Liver (tissue), 9 donors: ENCODE measurements around the gene TBL1X. TPM values are rescaled to one million over a fixed set of nuclear protein-coding genes. Genes with fewer than 3 reads are reported as not detected.
A peak's percentile ranks its signal among the peaks of the same experiment; 100 is the strongest.

ENCODE experiments used
- DNase-seq: peaks from one replicate; pipeline ENCODE4 v3.0.0-alpha.2; 2017; ENCODE audit warnings: low spot score
- H3K27ac ChIP-seq, 2 donors: one replicate each; pipeline ENCODE4 v1.7.0; 2013; ENCODE audit warnings: inconsistent platforms in 2 of 2, low read length in 2 of 2, control low read depth in 1 of 2, low read depth in 1 of 2, mild to moderate bottlenecking in 1 of 2
- H3K27me3 ChIP-seq, 4 donors: one replicate each; pipeline versions ENCODE4 v1.6.1 to v1.7.0; 2013; ENCODE audit warnings: low read length in 3 of 4, inconsistent platforms in 1 of 4, mild to moderate bottlenecking in 1 of 4, moderate library complexity in 1 of 4; ENCODE audit not compliant: control insufficient read depth in 4 of 4, insufficient read depth in 4 of 4
- H3K36me3 ChIP-seq, 4 donors: one replicate each; pipeline versions ENCODE4 v1.6.1 to v1.7.0; 2013; ENCODE audit warnings: low read length in 3 of 4, mild to moderate bottlenecking in 3 of 4, low read depth in 1 of 4, moderate library complexity in 1 of 4; ENCODE audit not compliant: control insufficient read depth in 4 of 4, insufficient read depth in 3 of 4
- H3K4me1 ChIP-seq, 4 donors: one replicate each; pipeline versions ENCODE4 v1.6.1 to v1.7.0; 2013; ENCODE audit warnings: low read length in 3 of 4, mild to moderate bottlenecking in 3 of 4, moderate library complexity in 1 of 4; ENCODE audit not compliant: control insufficient read depth in 4 of 4, insufficient read depth in 4 of 4
- H3K4me3 ChIP-seq, 3 donors: one replicate each; pipeline versions ENCODE4 v1.6.1 to v1.7.0; 2013; ENCODE audit warnings: low read length in 3 of 3, control low read depth in 1 of 3, low read depth in 1 of 3, mild to moderate bottlenecking in 1 of 3
- H3K9ac ChIP-seq, 2 donors: one replicate each; pipeline ENCODE4 v1.7.0; 2013; ENCODE audit warnings: low read length in 2 of 2, mild to moderate bottlenecking in 2 of 2, moderate library complexity in 2 of 2, control low read depth in 1 of 2, low read depth in 1 of 2
- H3K9me3 ChIP-seq, 4 donors: one replicate each; pipeline versions ENCODE4 v1.6.1 to v1.7.0; 2013; ENCODE audit warnings: low read length in 3 of 4; ENCODE audit not compliant: control insufficient read depth in 4 of 4
- EGR1 ChIP-seq, 2 donors: IDR thresholded peaks; 2 replicates each; pipeline ENCODE4 v1.6.1; 2016 to 2018; ENCODE audit warnings: antibody characterized with exemption in 2 of 2, low read depth in 2 of 2
- FOXA1 ChIP-seq: IDR thresholded peaks from 2 replicates; pipeline ENCODE4 v1.6.1; 2016; ENCODE audit warnings: antibody characterized with exemption
- FOXA2 ChIP-seq: IDR thresholded peaks from 2 replicates; pipeline ENCODE4 v1.6.1; 2016; ENCODE audit warnings: antibody characterized with exemption
- GABPA ChIP-seq, 2 donors: IDR thresholded peaks in 1 of 2; conservative IDR thresholded peaks in 1 of 2; 2 replicates each; pipeline ENCODE4 v1.6.1; 2016; ENCODE audit warnings: antibody characterized with exemption in 2 of 2, mild to moderate bottlenecking in 1 of 2, moderate library complexity in 1 of 2
- HNF4A ChIP-seq, 2 donors: conservative IDR thresholded peaks; 2 replicates each; pipeline ENCODE4 v1.6.1; 2016; ENCODE audit warnings: antibody characterized with exemption in 2 of 2, mild to moderate bottlenecking in 2 of 2
- HNF4G ChIP-seq: IDR thresholded peaks from 2 replicates; pipeline ENCODE4 v1.6.1; 2016; ENCODE audit warnings: antibody characterized with exemption
- JUND ChIP-seq, 2 donors: IDR thresholded peaks; 2 replicates each; pipeline ENCODE4 v1.6.1; 2016; ENCODE audit warnings: antibody characterized with exemption in 2 of 2
- NR2F2 ChIP-seq: IDR thresholded peaks from 2 replicates; pipeline ENCODE4 v1.6.1; 2016; ENCODE audit warnings: antibody characterized with exemption
- RXRA ChIP-seq, 2 donors: IDR thresholded peaks; 2 replicates each; pipeline ENCODE4 v1.6.1; 2017 to 2018; ENCODE audit warnings: antibody characterized with exemption in 2 of 2, mild to moderate bottlenecking in 1 of 2
- SP1 ChIP-seq: IDR thresholded peaks from 2 replicates; pipeline ENCODE4 v1.6.1; 2018; ENCODE audit warnings: antibody characterized with exemption, mild to moderate bottlenecking
- TAF1 ChIP-seq: conservative IDR thresholded peaks from 2 replicates; pipeline ENCODE4 v1.6.1; 2016; ENCODE audit warnings: antibody characterized with exemption, mild to moderate bottlenecking
- YY1 ChIP-seq: IDR thresholded peaks from 2 replicates; pipeline ENCODE4 v1.6.1; 2016; ENCODE audit warnings: antibody characterized with exemption, mild to moderate bottlenecking
- WGBS: extraction: QIAGEN DNeasy Blood & Tissue Kit; methylation state at CpG from one replicate; pipeline ENCODE4 v1.1.7; 2013; 5-methylcytosine and 5-hydroxymethylcytosine counted together
- polyA plus RNA-seq, 2 donors: library from polyadenylated mRNA; stranded (reverse) in 1 of 2; unstranded in 1 of 2; fragments of 200-250 nt in 1 of 2; fragments of >200 nt in 1 of 2; fragmentation: Nextera tagmentation in 1 of 2; extraction: Ambion mirVana in 1 of 2; gene quantifications; one replicate each; pipeline versions ENCODE4 v1.2.1 to v1.2.3, GENCODE V29; 2013 to 2015
- total RNA-seq, 2 donors: library from RNA; depleted of rRNA; stranded (reverse); fragments of >200 nt; gene quantifications; one replicate each; pipeline ENCODE4 v1.2.3, GENCODE V29; 2014
- TF ChIP-seq, protein P1 (sequence below): IDR thresholded peaks from 2 replicates; pipeline ENCODE4 v1.6.1; 2016; ENCODE audit warnings: antibody characterized with exemption, mild to moderate bottlenecking
- TF ChIP-seq, protein P2 (sequence below): fragments of 150-350 bp; IDR thresholded peaks from 2 replicates; pipeline ENCODE4 v1.5.1; 2017; ENCODE audit warnings: improper control_type of control experiment, low read depth, low read length; ENCODE audit not compliant: missing input control
- TF ChIP-seq, protein P3 (sequence below): IDR thresholded peaks from 2 replicates; pipeline ENCODE4 v1.6.1; 2016; ENCODE audit warnings: antibody characterized with exemption
- TF ChIP-seq, protein P4 (sequence below): IDR thresholded peaks from 2 replicates; pipeline ENCODE4 v1.6.1; 2016; ENCODE audit warnings: antibody characterized with exemption
- donor health status: healthy.
- donor health status: healthy.
- donor health status: healthy.
- donor health status: healthy.
- donor health status: healthy.

The TBL1X gene
- total and polyA plus RNA-seq, 4 donors, result 11.2 to 15.1 (median 11.8) TPM

DNA sequence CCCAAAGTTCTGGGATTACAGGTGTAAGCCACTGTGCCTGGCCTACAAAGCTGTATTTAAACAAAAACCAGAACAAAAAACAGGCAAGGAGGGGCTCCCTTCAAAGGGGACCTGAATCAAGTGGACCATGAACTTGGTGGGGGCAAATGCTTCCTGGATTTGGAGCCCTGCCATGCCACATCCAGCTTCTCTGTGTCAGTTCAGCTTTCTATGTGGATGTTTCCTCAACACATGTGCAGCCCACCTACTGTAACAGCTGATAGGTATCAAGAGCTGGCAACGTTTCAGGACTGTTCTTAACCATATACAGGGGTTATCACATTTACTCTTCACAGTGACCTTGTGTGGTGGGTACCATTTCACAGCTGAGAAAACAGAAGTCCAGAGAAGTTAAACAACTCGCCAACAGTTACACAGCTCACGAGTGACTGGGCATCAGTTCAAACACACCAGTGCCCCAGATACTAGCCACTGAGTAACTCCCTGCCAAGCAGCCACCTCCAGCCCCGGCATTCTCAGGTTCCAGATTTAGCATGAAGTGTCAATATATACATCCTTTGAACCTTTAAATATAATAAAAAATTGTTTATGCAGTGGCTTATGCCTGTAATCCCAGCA, 293.3 kb downstream of the TBL1X start:
- Histone ChIP-seq H3K36me3 (no peaks in the 10 kb centered on the region), H3K27ac (no peak overlapping the region), H3K4me3 (no peak overlapping the region), H3K9ac (no peak overlapping the region), H3K9me3 (peaks cover 0 to 5% (median 1%) of the 10 kb centered on the region in 4 donors), H3K27me3 (no peaks in the 10 kb centered on the region), H3K4me1 (no peaks in the 10 kb centered on the region)
- 49% methylated on average over 4 of the region's 4 CpGs for WGBS
- TF ChIP-seq EGR1 (IDR thresholded peaks at IDR 0.05; ENCODE audit: low read depth in 2 of 2) (no peak), HNF4A (conservative IDR thresholded peaks at IDR 0.05) (no peak), RXRA (IDR thresholded peaks at IDR 0.05) (no peak)
- DNase-seq, result no peak

DNA sequence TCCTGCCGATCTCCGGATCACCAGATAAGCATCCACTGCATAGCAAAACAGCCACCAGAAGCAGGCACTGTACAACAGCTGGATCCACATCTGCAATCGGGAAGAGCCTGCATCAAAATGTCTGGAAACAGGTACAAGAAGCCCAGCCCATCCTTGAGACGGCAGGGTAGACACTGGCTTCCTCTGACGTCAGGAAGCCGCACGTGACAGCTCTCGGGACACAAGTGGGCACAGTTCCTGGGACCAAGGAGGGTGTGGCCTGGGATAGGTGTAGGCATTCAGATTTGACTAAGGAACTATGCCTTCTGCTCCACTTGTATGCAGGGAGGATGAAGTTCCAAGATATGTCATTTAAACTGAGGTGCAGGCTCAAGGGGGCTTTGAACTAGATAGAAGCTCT, 294.5 kb downstream of the TBL1X start:
- Histone ChIP-seq H3K4me3 (no peak overlapping the region), H3K9me3 (peaks cover 0 to 5% (median 1%) of the 10 kb centered on the region in 4 donors), H3K27me3 (peaks cover 0 to 3% (median 0%) of the 10 kb centered on the region in 4 donors), H3K9ac (no peak overlapping the region), H3K36me3 (no peaks in the 10 kb centered on the region), H3K4me1 (no peaks in the 10 kb centered on the region), H3K27ac (no peak overlapping the region)
- TF ChIP-seq RXRA (IDR thresholded peaks at IDR 0.05), result no peak
- TF ChIP-seq, protein P1, sequence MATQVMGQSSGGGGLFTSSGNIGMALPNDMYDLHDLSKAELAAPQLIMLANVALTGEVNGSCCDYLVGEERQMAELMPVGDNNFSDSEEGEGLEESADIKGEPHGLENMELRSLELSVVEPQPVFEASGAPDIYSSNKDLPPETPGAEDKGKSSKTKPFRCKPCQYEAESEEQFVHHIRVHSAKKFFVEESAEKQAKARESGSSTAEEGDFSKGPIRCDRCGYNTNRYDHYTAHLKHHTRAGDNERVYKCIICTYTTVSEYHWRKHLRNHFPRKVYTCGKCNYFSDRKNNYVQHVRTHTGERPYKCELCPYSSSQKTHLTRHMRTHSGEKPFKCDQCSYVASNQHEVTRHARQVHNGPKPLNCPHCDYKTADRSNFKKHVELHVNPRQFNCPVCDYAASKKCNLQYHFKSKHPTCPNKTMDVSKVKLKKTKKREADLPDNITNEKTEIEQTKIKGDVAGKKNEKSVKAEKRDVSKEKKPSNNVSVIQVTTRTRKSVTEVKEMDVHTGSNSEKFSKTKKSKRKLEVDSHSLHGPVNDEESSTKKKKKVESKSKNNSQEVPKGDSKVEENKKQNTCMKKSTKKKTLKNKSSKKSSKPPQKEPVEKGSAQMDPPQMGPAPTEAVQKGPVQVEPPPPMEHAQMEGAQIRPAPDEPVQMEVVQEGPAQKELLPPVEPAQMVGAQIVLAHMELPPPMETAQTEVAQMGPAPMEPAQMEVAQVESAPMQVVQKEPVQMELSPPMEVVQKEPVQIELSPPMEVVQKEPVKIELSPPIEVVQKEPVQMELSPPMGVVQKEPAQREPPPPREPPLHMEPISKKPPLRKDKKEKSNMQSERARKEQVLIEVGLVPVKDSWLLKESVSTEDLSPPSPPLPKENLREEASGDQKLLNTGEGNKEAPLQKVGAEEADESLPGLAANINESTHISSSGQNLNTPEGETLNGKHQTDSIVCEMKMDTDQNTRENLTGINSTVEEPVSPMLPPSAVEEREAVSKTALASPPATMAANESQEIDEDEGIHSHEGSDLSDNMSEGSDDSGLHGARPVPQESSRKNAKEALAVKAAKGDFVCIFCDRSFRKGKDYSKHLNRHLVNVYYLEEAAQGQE, result no peak
- no peak for TF ChIP-seq HNF4A (conservative IDR thresholded peaks at IDR 0.05)
- no peak for TF ChIP-seq TAF1
- TF ChIP-seq GABPA (IDR thresholded peaks at IDR 0.05 in 1 of 2, conservative IDR thresholded peaks at IDR 0.05 in 1 of 2), result no peak
- no peak for TF ChIP-seq NR2F2
- no peak for TF ChIP-seq HNF4G
- no peak for TF ChIP-seq JUND (IDR thresholded peaks at IDR 0.05)
- DNase-seq, result no peak
- 75% methylated on average over 8 of the region's 8 CpGs for WGBS

DNA sequence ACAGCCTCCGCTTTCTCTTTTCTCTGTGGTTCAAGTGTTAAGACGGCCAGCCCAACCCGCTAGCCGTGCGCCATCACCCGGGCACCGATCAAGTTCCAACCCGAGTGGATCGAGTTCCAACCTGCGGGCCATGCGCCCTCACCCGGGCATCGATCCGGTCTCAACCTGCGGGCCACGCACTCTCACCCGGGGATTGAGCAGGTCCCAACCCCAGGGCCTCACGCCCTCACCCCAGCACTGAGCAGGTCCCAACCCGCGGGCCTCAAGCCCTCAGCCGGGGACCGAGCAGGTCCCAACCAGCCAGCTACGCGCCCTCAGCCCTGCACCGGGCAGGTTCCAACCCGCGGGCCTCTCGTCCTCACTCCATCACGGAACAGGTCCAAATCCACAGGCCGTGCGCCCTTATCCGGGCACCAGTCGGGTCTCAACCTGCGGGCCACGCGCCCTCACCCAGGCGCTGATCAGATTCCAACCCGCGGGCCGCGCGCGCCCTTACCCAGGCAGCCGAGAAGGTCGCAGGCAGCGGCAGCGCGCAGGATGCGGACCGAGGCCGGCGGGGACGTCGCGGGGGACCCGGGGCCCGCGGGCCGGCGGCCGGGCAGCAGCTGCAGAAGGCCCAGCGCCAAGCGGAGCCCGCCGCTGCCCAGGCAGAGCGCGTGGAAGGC, 300.3 kb downstream of the TBL1X start:
- Histone ChIP-seq H3K9ac (no peak overlapping the region), H3K36me3 (no peaks in the 10 kb centered on the region), H3K9me3 (no peaks in the 10 kb centered on the region), H3K4me1 (peaks cover 0 to 2% (median 0%) of the 10 kb centered on the region in 4 donors), H3K27ac (no peak overlapping the region), H3K4me3 (peak overlapping the region in 1 of 3 donors; percentile 17), H3K27me3 (peaks cover 0 to 3% (median 0%) of the 10 kb centered on the region in 4 donors)
- DNase-seq, result no peak
- WGBS, result 15% methylated on average over 67 of the region's 67 CpGs
- TF ChIP-seq EGR1 (IDR thresholded peaks at IDR 0.05; ENCODE audit: low read depth in 2 of 2) (no peak), FOXA2 (no peak), JUND (IDR thresholded peaks at IDR 0.05) (no peak), NR2F2 (no peak), GABPA (IDR thresholded peaks at IDR 0.05 in 1 of 2, conservative IDR thresholded peaks at IDR 0.05 in 1 of 2) (no peak), FOXA1 (no peak), TAF1 (no peak), HNF4A (conservative IDR thresholded peaks at IDR 0.05) (no peak), SP1 (no peak), YY1 (no peak)
- TF ChIP-seq, protein P2, sequence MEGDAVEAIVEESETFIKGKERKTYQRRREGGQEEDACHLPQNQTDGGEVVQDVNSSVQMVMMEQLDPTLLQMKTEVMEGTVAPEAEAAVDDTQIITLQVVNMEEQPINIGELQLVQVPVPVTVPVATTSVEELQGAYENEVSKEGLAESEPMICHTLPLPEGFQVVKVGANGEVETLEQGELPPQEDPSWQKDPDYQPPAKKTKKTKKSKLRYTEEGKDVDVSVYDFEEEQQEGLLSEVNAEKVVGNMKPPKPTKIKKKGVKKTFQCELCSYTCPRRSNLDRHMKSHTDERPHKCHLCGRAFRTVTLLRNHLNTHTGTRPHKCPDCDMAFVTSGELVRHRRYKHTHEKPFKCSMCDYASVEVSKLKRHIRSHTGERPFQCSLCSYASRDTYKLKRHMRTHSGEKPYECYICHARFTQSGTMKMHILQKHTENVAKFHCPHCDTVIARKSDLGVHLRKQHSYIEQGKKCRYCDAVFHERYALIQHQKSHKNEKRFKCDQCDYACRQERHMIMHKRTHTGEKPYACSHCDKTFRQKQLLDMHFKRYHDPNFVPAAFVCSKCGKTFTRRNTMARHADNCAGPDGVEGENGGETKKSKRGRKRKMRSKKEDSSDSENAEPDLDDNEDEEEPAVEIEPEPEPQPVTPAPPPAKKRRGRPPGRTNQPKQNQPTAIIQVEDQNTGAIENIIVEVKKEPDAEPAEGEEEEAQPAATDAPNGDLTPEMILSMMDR, result no peak
- TF ChIP-seq, protein P3, sequence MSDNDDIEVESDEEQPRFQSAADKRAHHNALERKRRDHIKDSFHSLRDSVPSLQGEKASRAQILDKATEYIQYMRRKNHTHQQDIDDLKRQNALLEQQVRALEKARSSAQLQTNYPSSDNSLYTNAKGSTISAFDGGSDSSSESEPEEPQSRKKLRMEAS, result no peak
- TF ChIP-seq, protein P4, sequence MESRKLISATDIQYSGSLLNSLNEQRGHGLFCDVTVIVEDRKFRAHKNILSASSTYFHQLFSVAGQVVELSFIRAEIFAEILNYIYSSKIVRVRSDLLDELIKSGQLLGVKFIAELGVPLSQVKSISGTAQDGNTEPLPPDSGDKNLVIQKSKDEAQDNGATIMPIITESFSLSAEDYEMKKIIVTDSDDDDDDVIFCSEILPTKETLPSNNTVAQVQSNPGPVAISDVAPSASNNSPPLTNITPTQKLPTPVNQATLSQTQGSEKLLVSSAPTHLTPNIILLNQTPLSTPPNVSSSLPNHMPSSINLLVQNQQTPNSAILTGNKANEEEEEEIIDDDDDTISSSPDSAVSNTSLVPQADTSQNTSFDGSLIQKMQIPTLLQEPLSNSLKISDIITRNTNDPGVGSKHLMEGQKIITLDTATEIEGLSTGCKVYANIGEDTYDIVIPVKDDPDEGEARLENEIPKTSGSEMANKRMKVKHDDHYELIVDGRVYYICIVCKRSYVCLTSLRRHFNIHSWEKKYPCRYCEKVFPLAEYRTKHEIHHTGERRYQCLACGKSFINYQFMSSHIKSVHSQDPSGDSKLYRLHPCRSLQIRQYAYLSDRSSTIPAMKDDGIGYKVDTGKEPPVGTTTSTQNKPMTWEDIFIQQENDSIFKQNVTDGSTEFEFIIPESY, result no peak
